ENCODE data around the gene LPXN.

The LPXN gene

GRCh38 chr11:58507355-58507754 is 68.3 kb downstream of the LPXN start:
- Histone ChIP-seq H3K27ac (no peak overlapping the region), H3K27me3 (no peaks in the 10 kb centered on the region), H3K36me3 (no peaks in the 10 kb centered on the region), H3K9me3 (no peaks in the 10 kb centered on the region), H3K4me3 (ENCODE audit: low read depth in 1 of 2, low read length in 1 of 2) (no peak overlapping the region), H3K4me1 (ENCODE audit: control insufficient read depth in 1 of 2, insufficient read depth in 1 of 2, low read depth in 1 of 2, low read length in 1 of 2) (no peaks in the 10 kb centered on the region)
- no peak for TF ChIP-seq CTCF (IDR thresholded peaks at IDR 0.05)

DNA sequence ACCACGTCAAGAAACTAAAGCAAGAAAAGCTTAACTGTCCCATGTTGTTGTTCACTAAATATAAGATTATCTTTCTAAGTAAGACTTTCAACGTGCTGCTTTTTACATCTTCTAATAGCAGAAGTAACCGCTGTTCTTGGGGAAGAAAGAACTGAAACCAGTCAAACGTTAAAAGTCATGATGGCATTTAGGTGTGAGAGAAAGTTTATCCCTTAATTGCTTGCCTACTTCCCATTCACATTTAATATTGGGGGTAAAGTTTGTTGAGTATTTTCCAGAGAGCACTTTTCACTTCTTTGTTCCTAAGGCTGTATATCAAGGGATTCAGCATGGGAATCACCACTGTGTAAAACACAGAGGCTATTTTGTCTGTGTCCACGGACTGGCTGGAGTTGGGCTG is 68.7 kb downstream of the LPXN start:
- TF ChIP-seq CTCF (IDR thresholded peaks at IDR 0.05), result no peak
- Histone ChIP-seq H3K36me3 (no peaks in the 10 kb centered on the region), H3K9me3 (no peaks in the 10 kb centered on the region), H3K27me3 (no peaks in the 10 kb centered on the region), H3K4me3 (ENCODE audit: low read depth in 1 of 2, low read length in 1 of 2) (no peak overlapping the region), H3K4me1 (ENCODE audit: control insufficient read depth in 1 of 2, insufficient read depth in 1 of 2, low read depth in 1 of 2, low read length in 1 of 2) (no peaks in the 10 kb centered on the region), H3K27ac (no peak overlapping the region)

- no peak overlapping the region for H3K27ac ChIP-seq
- no peaks in the 10 kb centered on the region for H3K9me3 ChIP-seq
- no peak for TF ChIP-seq CTCF (IDR thresholded peaks at IDR 0.05)
- H3K4me1 ChIP-seq (ENCODE audit: control insufficient read depth in 1 of 2, insufficient read depth in 1 of 2, low read depth in 1 of 2, low read length in 1 of 2), result no peaks in the 10 kb centered on the region
- no peak overlapping the region for H3K4me3 ChIP-seq (ENCODE audit: low read depth in 1 of 2, low read length in 1 of 2)
- no peaks in the 10 kb centered on the region for H3K36me3 ChIP-seq
- no peaks in the 10 kb centered on the region for H3K27me3 ChIP-seq
These were observed 69.8 kb downstream of the LPXN start for GRCh38 chr11:58505849-58506248.

GRCh38 chr11:58504232-58504631 is 71.4 kb downstream of the LPXN start:
- no peak overlapping the region for H3K4me3 ChIP-seq (ENCODE audit: low read depth in 1 of 2, low read length in 1 of 2)
- no peak overlapping the region for H3K27ac ChIP-seq
- no peaks in the 10 kb centered on the region for H3K9me3 ChIP-seq
- H3K4me1 ChIP-seq (ENCODE audit: control insufficient read depth in 1 of 2, insufficient read depth in 1 of 2, low read depth in 1 of 2, low read length in 1 of 2), result no peaks in the 10 kb centered on the region
- no peak for TF ChIP-seq CTCF (IDR thresholded peaks at IDR 0.05)
- no peaks in the 10 kb centered on the region for H3K27me3 ChIP-seq
- no peaks in the 10 kb centered on the region for H3K36me3 ChIP-seq

DNA sequence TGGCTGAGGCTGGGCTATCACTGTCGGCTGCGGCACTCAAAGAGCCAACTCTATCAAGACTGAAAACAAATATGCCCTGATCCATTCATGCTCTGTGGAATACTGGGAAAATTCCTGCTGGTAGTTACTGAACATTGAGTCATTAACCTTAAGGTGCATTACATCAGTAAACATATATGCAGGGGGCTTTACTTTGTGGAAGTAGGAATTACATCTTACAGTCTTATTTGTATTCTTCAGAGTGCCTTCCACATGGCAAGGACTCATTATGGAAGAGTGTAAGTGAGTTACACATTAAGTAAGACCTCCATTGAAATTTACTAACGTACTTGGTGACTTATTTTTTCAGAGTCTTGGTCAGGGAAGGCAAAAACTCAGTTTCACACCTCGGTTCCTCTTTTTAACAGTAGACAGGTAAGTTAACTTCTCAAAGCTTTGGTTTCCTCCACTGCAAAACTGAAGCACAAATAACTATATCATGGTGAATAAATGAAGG is 72.2 kb downstream of the LPXN start:
- Histone ChIP-seq H3K4me3 (ENCODE audit: low read depth in 1 of 2, low read length in 1 of 2) (no peak overlapping the region), H3K4me1 (ENCODE audit: control insufficient read depth in 1 of 2, insufficient read depth in 1 of 2, low read depth in 1 of 2, low read length in 1 of 2) (no peaks in the 10 kb centered on the region), H3K9me3 (no peaks in the 10 kb centered on the region), H3K27ac (no peak overlapping the region), H3K27me3 (no peaks in the 10 kb centered on the region), H3K36me3 (no peaks in the 10 kb centered on the region)
- TF ChIP-seq CTCF (IDR thresholded peaks at IDR 0.05), result no peak

- Histone ChIP-seq H3K27ac (no peak overlapping the region), H3K4me3 (ENCODE audit: low read depth in 1 of 2, low read length in 1 of 2) (no peak overlapping the region), H3K9me3 (no peaks in the 10 kb centered on the region), H3K36me3 (no peaks in the 10 kb centered on the region), H3K4me1 (ENCODE audit: control insufficient read depth in 1 of 2, insufficient read depth in 1 of 2, low read depth in 1 of 2, low read length in 1 of 2) (no peaks in the 10 kb centered on the region), H3K27me3 (no peaks in the 10 kb centered on the region)
- no peak for TF ChIP-seq CTCF (IDR thresholded peaks at IDR 0.05)
These were observed 73.7 kb downstream of the LPXN start for GRCh38 chr11:58502004-58502403.
